GM19455 (cell line): Measurements from ENCODE around the gene TASOR2.

Experiments used
- ATAC-seq: cut with Tn5 transposase; IDR thresholded peaks from one replicate; pipeline ENCODE4 v1.9.1; 2021; ENCODE audit not compliant: unreplicated experiment

Gene TASOR2

GRCh38 chr10:5654218-5654755, 30.4 kb upstream of the TASOR2 start:
- ATAC-seq, result no peak

GRCh38 chr10:5655121-5655520, 29.5 kb upstream of the TASOR2 start:
- no peak for ATAC-seq

- ATAC-seq, result no peak
Measured at GRCh38 chr10:5656737-5657579, 27.7 kb upstream of the TASOR2 start.

- no peak for ATAC-seq
Measured at GRCh38 chr10:5658871-5659618, 25.6 kb upstream of the TASOR2 start.

GRCh38 chr10:5659702-5660528, 24.7 kb upstream of the TASOR2 start:
- no peak for ATAC-seq

- ATAC-seq, result no peak
Measured at GRCh38 chr10:5661043-5661442, 23.6 kb upstream of the TASOR2 start.

GRCh38 chr10:5662708-5663579, 21.7 kb upstream of the TASOR2 start:
- ATAC-seq, result no peak

GRCh38 chr10:5663692-5664427, 20.8 kb upstream of the TASOR2 start:
- ATAC-seq, result no peak

GRCh38 chr10:5665373-5666007, 19.1 kb upstream of the TASOR2 start:
- no peak for ATAC-seq

GRCh38 chr10:5666008-5666840, 18.4 kb upstream of the TASOR2 start, which contains the start of gene ASB13:
ASB13 (minus strand) TSS chr10:5666595; CDS start chr10:5666551, 44 bp downstream.
- ATAC-seq, result peak; percentile 71

- no peak for ATAC-seq
Measured at GRCh38 chr10:5666841-5667630, 17.6 kb upstream of the TASOR2 start.

- ATAC-seq, result no peak
Measured at GRCh38 chr10:5668429-5668828, 16.2 kb upstream of the TASOR2 start.

GRCh38 chr10:5669604-5670003, 15.0 kb upstream of the TASOR2 start:
- no peak for ATAC-seq

GRCh38 chr10:5670662-5671375, 13.8 kb upstream of the TASOR2 start:
- no peak for ATAC-seq

- ATAC-seq, result no peak
Measured at GRCh38 chr10:5678397-5679036, 6.1 kb upstream of the TASOR2 start.

- ATAC-seq, result no peak
Measured at GRCh38 chr10:5679037-5679435, 5.6 kb upstream of the TASOR2 start.
